ENCODE data around the gene EPB41. TPM values are rescaled to one million over a fixed set of nuclear protein-coding genes. Genes with fewer than 3 reads are reported as not detected.

Gene EPB41
- total and polyA plus RNA-seq, 2 of the 4 experiments (the other 2 are of a cell fraction): 4.6 to 10.0 TPM

DNA sequence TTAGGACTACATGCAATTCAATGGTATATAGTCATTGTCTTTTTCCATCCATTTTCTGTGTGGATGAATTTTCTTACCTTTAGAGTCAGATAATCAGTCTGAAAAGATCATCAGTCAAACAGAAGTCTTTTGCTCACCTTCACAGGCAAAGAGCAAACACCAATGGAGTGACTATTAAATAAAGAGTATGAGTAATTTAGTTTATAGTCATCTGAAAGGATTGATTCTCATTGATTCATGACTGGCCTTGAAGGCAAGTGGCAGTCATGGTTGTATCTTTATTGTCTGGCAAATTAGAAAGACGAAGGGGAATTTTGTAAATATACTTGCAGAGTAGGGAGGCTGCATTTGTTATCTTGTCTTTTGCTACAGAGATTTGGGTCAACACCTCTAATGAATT, 89.9 kb downstream of the EPB41 start:
- Histone ChIP-seq H4K91ac (ENCODE audit: insufficient read depth, low read depth, low read length) (no peak overlapping the region), H3K9me1 (ENCODE audit: insufficient read depth, low read length) (no peaks in the 10 kb centered on the region), H3K18ac (ENCODE audit: low read depth, low read length) (no peak overlapping the region), H3K56ac (ENCODE audit: extremely low read depth, insufficient read depth, low read length) (no peak overlapping the region), H3K14ac (replicated peaks; ENCODE audit: low read depth, low read length) (no peak overlapping the region), H2AFZ (replicated peaks; ENCODE audit: low read length, poor library complexity) (no peak overlapping the region), H3K27ac (ENCODE audit: insufficient read depth, low read length) (no peak overlapping the region), H4K5ac (ENCODE audit: low read depth, low read length) (no peak overlapping the region), H3K9ac (ENCODE audit: low read depth, low read length) (no peak overlapping the region), H2BK20ac (ENCODE audit: low read depth, low read length) (no peak overlapping the region), H2BK15ac (ENCODE audit: low read depth, low read length) (no peak overlapping the region), H2AK5ac (ENCODE audit: low read depth, low read length) (no peak overlapping the region), H3K27me3 (ENCODE audit: control insufficient read depth, insufficient read depth, low read length) (no peaks in the 10 kb centered on the region), H3K4me1 (ENCODE audit: control insufficient read depth, insufficient read depth, low read length) (no peaks in the 10 kb centered on the region), H4K8ac (ENCODE audit: low read depth in 2 of 2, low read length in 2 of 2) (no peak overlapping the region), H3K79me1 (ENCODE audit: low read depth in 1 of 2, low read length in 2 of 2) (no peaks in the 10 kb centered on the region), H2AK9ac (replicated peaks; ENCODE audit: low read depth, low read length, poor library complexity) (no peak overlapping the region), H2BK120ac (ENCODE audit: low read depth, low read length) (no peak overlapping the region), H3K36me3 (ENCODE audit: control insufficient read depth, insufficient read depth, low read length) (no peaks in the 10 kb centered on the region), H2BK5ac (ENCODE audit: low read depth, low read length, poor library complexity, severe bottlenecking) (no peak overlapping the region), H3K9me3 (ENCODE audit: control insufficient read depth, insufficient read depth, low read length) (no peaks in the 10 kb centered on the region), H3K23ac (ENCODE audit: low read depth, low read length) (no peak overlapping the region), H4K20me1 (ENCODE audit: insufficient read depth, low read length) (no peaks in the 10 kb centered on the region), H3K4ac (ENCODE audit: low read depth, low read length) (no peak overlapping the region), H3K4me2 (ENCODE audit: low read depth, low read length) (no peak overlapping the region), H3K4me3 (ENCODE audit: insufficient read depth, low read depth, low read length) (no peak overlapping the region)
- TF ChIP-seq RCOR1 (IDR thresholded peaks at IDR 0.05; ENCODE audit: insufficient replicate concordance, low read length) (no peak), MAZ (IDR thresholded peaks at IDR 0.05; ENCODE audit: borderline replicate concordance, low read depth, low read length) (no peak), FOS (IDR thresholded peaks at IDR 0.05; ENCODE audit: low read depth, low read length) (no peak)
- in situ Hi-C loops (cut with MboI; ENCODE audit: low sequenced_read_pairs): no loop called here
- dilution Hi-C loops (cut with HindIII; ENCODE audit: low sequenced_read_pairs, unreplicated experiment): no loop called here
- POLR2A ChIA-PET (ENCODE audit: unreplicated experiment): no interaction called here
- WGBS, 2 experiments (ENCODE audit: extremely low coverage in 2 of 2, insufficient read length in 1 of 2): no CpG with 5 or more reads among the region's 1 CpG
- CTCF ChIA-PET: no interaction called here
- BruUV-seq (replicated peaks): no TSS peak
- DNase-seq (no peak), ATAC-seq (ENCODE audit: low read depth) (no peak)
- intact Hi-C loops (cut with micrococcal nuclease): loop anchor here (5.0 kb wide), 1 partner anchor 57 kb away; no protein-coding TSS in a partner anchor

Measured in IMR-90 (cell line).